ENCODE measurements around the gene IDH2.

The IDH2 gene

GRCh38 chr15:90049666-90050604, 52.3 kb downstream of the IDH2 start:
- no peak for DNase-seq (ENCODE audit: extremely low spot score, insufficient read length, low read depth)

GRCh38 chr15:90049030-90049429, 53.2 kb downstream of the IDH2 start:
- no peak for DNase-seq (ENCODE audit: extremely low spot score, insufficient read length, low read depth)
- FAIRE-seq, result no peak

More at GRCh38 chr15:90049666-90050604, 52.3 kb downstream of the IDH2 start:
- no peak for FAIRE-seq

GRCh38 chr15:90047956-90048575, 54.2 kb downstream of the IDH2 start:
- DNase-seq (ENCODE audit: extremely low spot score, insufficient read length, low read depth), result no peak
- no peak for FAIRE-seq

- no peak for DNase-seq (ENCODE audit: extremely low spot score, insufficient read length, low read depth)
- peak; percentile 80 for FAIRE-seq
Observed at GRCh38 chr15:90046911-90047392, 55.3 kb downstream of the IDH2 start.

GRCh38 chr15:90046289-90046688, 56.0 kb downstream of the IDH2 start:
- DNase-seq (ENCODE audit: extremely low spot score, insufficient read length, low read depth) (no peak), FAIRE-seq (no peak)

- FAIRE-seq (no peak), DNase-seq (ENCODE audit: extremely low spot score, insufficient read length, low read depth) (no peak)
Observed at GRCh38 chr15:90044916-90045371, 57.3 kb downstream of the IDH2 start.

GRCh38 chr15:90044191-90044590, 58.1 kb downstream of the IDH2 start:
- no peak for FAIRE-seq
- DNase-seq (ENCODE audit: extremely low spot score, insufficient read length, low read depth), result no peak

GRCh38 chr15:90043530-90044010, 58.7 kb downstream of the IDH2 start:
- DNase-seq (ENCODE audit: extremely low spot score, insufficient read length, low read depth) (no peak), FAIRE-seq (no peak)

GRCh38 chr15:90042766-90043529, 59.3 kb downstream of the IDH2 start:
- FAIRE-seq (no peak), DNase-seq (ENCODE audit: extremely low spot score, insufficient read length, low read depth) (no peak)

- no peak for FAIRE-seq
- DNase-seq (ENCODE audit: extremely low spot score, insufficient read length, low read depth), result no peak
Observed at GRCh38 chr15:90042356-90042755, 59.9 kb downstream of the IDH2 start.

GRCh38 chr15:90040618-90041017, 61.6 kb downstream of the IDH2 start:
- FAIRE-seq, result no peak
- no peak for DNase-seq (ENCODE audit: extremely low spot score, insufficient read length, low read depth)

GRCh38 chr15:90039996-90040395, 62.3 kb downstream of the IDH2 start:
- DNase-seq (ENCODE audit: extremely low spot score, insufficient read length, low read depth), result no peak
- no peak for FAIRE-seq

GRCh38 chr15:90038632-90039095, 63.6 kb downstream of the IDH2 start:
- FAIRE-seq (no peak), DNase-seq (ENCODE audit: extremely low spot score, insufficient read length, low read depth) (no peak)

GRCh38 chr15:90037961-90038631, 64.2 kb downstream of the IDH2 start:
- DNase-seq (ENCODE audit: extremely low spot score, insufficient read length, low read depth), result no peak
- peak; percentile 91 for FAIRE-seq

GRCh38 chr15:90037511-90037860, 64.8 kb downstream of the IDH2 start:
- FAIRE-seq, result no peak

GRCh38 chr15:90036806-90037510, 65.3 kb downstream of the IDH2 start:
- FAIRE-seq, result no peak

More at GRCh38 chr15:90037511-90037860, 64.8 kb downstream of the IDH2 start:
- no peak for DNase-seq (ENCODE audit: extremely low spot score, insufficient read length, low read depth)

GRCh38 chr15:90036343-90036742, 65.9 kb downstream of the IDH2 start:
- DNase-seq (ENCODE audit: extremely low spot score, insufficient read length, low read depth) (no peak), FAIRE-seq (no peak)

More at GRCh38 chr15:90036806-90037510, 65.3 kb downstream of the IDH2 start:
- no peak for DNase-seq (ENCODE audit: extremely low spot score, insufficient read length, low read depth)

GRCh38 chr15:90035840-90036230, 66.4 kb downstream of the IDH2 start:
- DNase-seq (ENCODE audit: extremely low spot score, insufficient read length, low read depth) (no peak), FAIRE-seq (no peak)
